HCT116 (cell line): Measurements from ENCODE around the gene PEX5. TPM values are rescaled to one million over a fixed set of nuclear protein-coding genes. Genes with fewer than 3 reads are reported as not detected.

ENCODE experiments used
- ATAC-seq: fragments of 200-7000 bp; cut with Tn5 transposase; 2 replicates; pipeline ENCODE4 v1.9.1; 2020; ENCODE audit warnings: mild to moderate bottlenecking, moderate library complexity
- BruUV-seq: library from RNA; stranded (reverse); fragments of 400-500 nt; replicated peaks from 2 replicates; lab custom pipeline; 2021; lab: Mats Ljungman, UMichigan
- CTCF ChIA-PET: fragments of 300-600 bp; sonication (Branson Sonifier 250); formaldehyde crosslinking; loops from one replicate; lab custom pipeline; 2021; ENCODE audit warnings: antibody characterized with exemption; lab: Charles Lee
- POLR2A ChIA-PET: fragments of 300-600, 350-600 bp; sonication (Branson Sonifier 250); formaldehyde crosslinking; loops from one replicate; lab custom pipeline; 2021; ENCODE audit warnings: antibody characterized with exemption; lab: Charles Lee
- RAD21 ChIA-PET, 2 experiments: fragments of 300-600 bp; sonication (Branson Sonifier 250); formaldehyde crosslinking; loops; one replicate each; lab custom pipeline; 2023; ENCODE audit warnings: low total read pairs in 2 of 2; ENCODE audit not compliant: uncharacterized antibody in 2 of 2, unreplicated experiment in 2 of 2, low non-redundant PET in 1 of 2; lab: Charles Lee
- DNase-seq: peaks from one replicate; pipeline ENCODE4 v3.0.0-alpha.2; 2010; ENCODE audit warnings: low read depth, low spot score
- H2AFZ ChIP-seq: fragments of 200-600 bp; shearing (Covaris generic), sonication (generic); 2 replicates; pipeline ENCODE4 v1.6.1; 2017; ENCODE audit warnings: low read depth, mixed run types, mixed read lengths, antibody characterized with exemption, low read length; ENCODE audit not compliant: poor library complexity, severe bottlenecking
- H3K27ac ChIP-seq: 2 replicates; pipeline ENCODE4 v1.5.1; 2012; ENCODE audit warnings: low read depth, low read length
- H3K27me3 ChIP-seq: fragments of 200-600 bp; sonication (generic); 2 replicates; pipeline ENCODE4 v1.6.1; 2016; ENCODE audit warnings: mixed run types, low read length, mixed read lengths; ENCODE audit not compliant: insufficient read depth
- H3K36me3 ChIP-seq, 2 experiments: fragments of 200-500 bp in 1 of 2; fragments of 200-600 bp in 1 of 2; sonication (Bioruptor generic) in 1 of 2; sonication (generic) in 1 of 2; 2 replicates each; pipeline versions ENCODE4 v1.5.1 to v1.6.1; 2014 to 2016; ENCODE audit warnings: low read length in 2 of 2, inconsistent platforms in 1 of 2, mixed read lengths in 1 of 2, mixed run types in 1 of 2; ENCODE audit not compliant: insufficient read depth in 2 of 2, control insufficient read depth in 1 of 2
- H3K4me1 ChIP-seq, 2 experiments: fragments of 200-600 bp in 1 of 2; sonication (generic) in 1 of 2; 2 replicates each; pipeline versions ENCODE4 v1.5.1 to v1.6.1; 2012 to 2017; ENCODE audit warnings: low read length in 2 of 2, inconsistent platforms in 1 of 2, mild to moderate bottlenecking in 1 of 2, mixed read lengths in 1 of 2, mixed run types in 1 of 2, moderate library complexity in 1 of 2; ENCODE audit not compliant: insufficient read depth in 2 of 2, control insufficient read depth in 1 of 2
- H3K4me2 ChIP-seq: fragments of 200-600 bp; sonication (generic); 2 replicates; pipeline ENCODE4 v1.6.1; 2017; ENCODE audit warnings: mixed run types, low read length, mixed read lengths
- H3K4me3 ChIP-seq, 2 experiments: fragments of 200-600 bp in 1 of 2; sonication (generic) in 1 of 2; replicated peaks in 1 of 2; 2 replicates each; pipeline ENCODE4 v1.5.1; 2011 to 2016; ENCODE audit warnings: low read length in 2 of 2, control low read depth in 1 of 2, low read depth in 1 of 2, mild to moderate bottlenecking in 1 of 2, mixed read lengths in 1 of 2, mixed run types in 1 of 2
- H3K79me2 ChIP-seq: fragments of 200-600 bp; sonication (generic); 2 replicates; pipeline ENCODE4 v1.6.1; 2017; ENCODE audit warnings: mild to moderate bottlenecking, mixed run types, low read length, moderate library complexity, mixed read lengths; ENCODE audit not compliant: insufficient read depth
- H3K9ac ChIP-seq: fragments of 200-600 bp; sonication (generic); 2 replicates; pipeline ENCODE4 v1.6.1; 2016; ENCODE audit warnings: low read length, mixed read lengths
- H3K9me2 ChIP-seq: fragments of 200-600 bp; sonication (generic), shearing (Covaris generic); 2 replicates; pipeline ENCODE4 v1.6.1; 2017; ENCODE audit warnings: mixed run types, mild to moderate bottlenecking, moderate library complexity; ENCODE audit not compliant: insufficient read depth
- H3K9me3 ChIP-seq, 2 experiments: fragments of 200-500 bp in 1 of 2; fragments of 200-600 bp in 1 of 2; sonication (Bioruptor generic) in 1 of 2; sonication (generic) in 1 of 2; 2 replicates each; pipeline ENCODE4 v1.6.1; 2014 to 2017; ENCODE audit warnings: low read length in 2 of 2, mixed read lengths in 2 of 2, inconsistent platforms in 1 of 2, low read depth in 1 of 2, mild to moderate bottlenecking in 1 of 2, mixed run types in 1 of 2, moderate library complexity in 1 of 2; ENCODE audit not compliant: control insufficient read depth in 1 of 2, insufficient read depth in 1 of 2
- H4K20me1 ChIP-seq: fragments of 200-600 bp; sonication (generic), shearing (Covaris generic); 2 replicates; pipeline ENCODE4 v1.6.1; 2017; ENCODE audit warnings: mixed run types, mild to moderate bottlenecking, moderate library complexity; ENCODE audit not compliant: insufficient read depth
- CEBPB ChIP-seq: IDR thresholded peaks from 2 replicates; pipeline ENCODE4 v1.6.1; 2012; ENCODE audit warnings: low read depth
- CTCF ChIP-seq, 3 experiments: fragments of 200-600 bp in 1 of 3; sonication (generic) in 1 of 3; IDR thresholded peaks in 2 of 3; conservative IDR thresholded peaks in 1 of 3; 2 replicates each; pipeline ENCODE4 v1.5.1; 2012 to 2017; ENCODE audit warnings: low read depth in 2 of 3, low read length in 2 of 3, antibody characterized with exemption in 1 of 3, borderline replicate concordance in 1 of 3, control low read depth in 1 of 3, mild to moderate bottlenecking in 1 of 3, mixed read lengths in 1 of 3, mixed run types in 1 of 3, moderate library complexity in 1 of 3; ENCODE audit not compliant: insufficient read depth in 1 of 3
- EGR1 ChIP-seq: IDR thresholded peaks from 2 replicates; pipeline ENCODE4 v1.6.1; 2012; ENCODE audit warnings: low read depth
- JUND ChIP-seq: IDR thresholded peaks from 2 replicates; pipeline ENCODE4 v1.6.1; 2012
- POLR2A ChIP-seq: IDR thresholded peaks from 2 replicates; pipeline ENCODE4 v1.7.0; 2011; ENCODE audit warnings: borderline replicate concordance; ENCODE audit not compliant: insufficient read depth, insufficient read length; ENCODE audit errors: extremely low read depth
- POLR2AphosphoS5 ChIP-seq: IDR thresholded peaks from 2 replicates; pipeline ENCODE4 v1.6.1; 2011; ENCODE audit warnings: mild to moderate bottlenecking, low read depth, low read length, moderate library complexity
- SIN3A ChIP-seq: IDR thresholded peaks from 2 replicates; pipeline ENCODE4 v1.6.1; 2012; ENCODE audit warnings: low read depth
- TCF7L2 ChIP-seq: IDR thresholded peaks from 2 replicates; pipeline ENCODE4 v1.7.0; 2011; ENCODE audit warnings: borderline replicate concordance, inconsistent platforms; ENCODE audit not compliant: insufficient read depth, insufficient read length; ENCODE audit errors: extremely low read depth
- ZNF274 ChIP-seq: fragments of 200-500 bp; sonication (Bioruptor generic); IDR thresholded peaks from 2 replicates; pipeline ENCODE4 v1.6.1; 2014; ENCODE audit warnings: mild to moderate bottlenecking, low read depth, low read length, inconsistent platforms
- intact Hi-C: fragments of 100-400 bp; cut with micrococcal nuclease; formaldehyde crosslinking; loops from 2 replicates; pipeline ENCODE4 v1.10.0; 2022
- total RNA-seq: library from RNA; stranded (reverse); gene quantifications from one replicate; pipeline ENCODE4 v1.2.1, GENCODE V29; 2021; ENCODE audit not compliant: unreplicated experiment
- TF ChIP-seq, protein P1 (sequence below): IDR thresholded peaks from 2 replicates; pipeline ENCODE4 v1.6.1; 2012
- TF ChIP-seq, protein P2 (sequence below): IDR thresholded peaks from 2 replicates; pipeline ENCODE4 v1.6.1; 2011; ENCODE audit warnings: mild to moderate bottlenecking, low read length, moderate library complexity; ENCODE audit not compliant: insufficient replicate concordance; ENCODE audit errors: extremely low read depth

The PEX5 gene
- total RNA-seq, 1 experiment from 2014 or later: 45.4 TPM

DNA sequence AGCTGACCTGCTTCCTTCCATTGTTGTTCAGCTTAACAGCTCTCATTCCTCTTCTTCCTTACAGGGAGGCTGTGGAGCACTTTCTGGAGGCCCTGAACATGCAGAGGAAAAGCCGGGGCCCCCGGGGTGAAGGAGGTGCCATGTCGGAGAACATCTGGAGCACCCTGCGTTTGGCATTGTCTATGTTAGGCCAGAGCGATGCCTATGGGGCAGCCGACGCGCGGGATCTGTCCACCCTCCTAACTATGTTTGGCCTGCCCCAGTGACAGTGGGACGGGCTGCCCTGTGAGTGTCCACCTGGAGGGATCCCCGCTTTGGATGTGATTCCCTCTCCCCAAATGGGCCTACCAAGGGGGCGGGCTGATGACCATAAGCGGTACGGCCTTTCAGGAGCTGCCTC, 20.5 kb downstream of the PEX5 start:
- Histone ChIP-seq H2AFZ (no peak overlapping the region), H3K4me2 (no peak overlapping the region), H3K9ac (no peak overlapping the region), H3K36me3 (peaks cover 41 to 55% of the 10 kb centered on the region in 2 experiments; a peak in 3 of 4 replicates), H4K20me1 (no peaks in the 10 kb centered on the region), H3K4me3 (no peak overlapping the region), H3K9me2 (no peaks in the 10 kb centered on the region), H3K79me2 (no peaks in the 10 kb centered on the region), H3K27ac (no peak overlapping the region), H3K4me1 (no peaks in the 10 kb centered on the region), H3K9me3 (no peaks in the 10 kb centered on the region), H3K27me3 (no peaks in the 10 kb centered on the region)
- CTCF ChIA-PET: interaction anchor here (1.4 kb wide), 1 partner anchor 21 kb away, joined by 3 read pairs; the partner anchor contains the start of gene PEX5
- ATAC-seq (no peak), DNase-seq (no peak)
- TF ChIP-seq POLR2AphosphoS5: no peak
- no peak for TF ChIP-seq SIN3A
- TF ChIP-seq TCF7L2: no peak
- no peak for TF ChIP-seq ZNF274
- BruUV-seq: no TSS peak
- RAD21 ChIA-PET: no interaction called here
- POLR2A ChIA-PET: no interaction called here
- intact Hi-C loops: no loop called here

DNA sequence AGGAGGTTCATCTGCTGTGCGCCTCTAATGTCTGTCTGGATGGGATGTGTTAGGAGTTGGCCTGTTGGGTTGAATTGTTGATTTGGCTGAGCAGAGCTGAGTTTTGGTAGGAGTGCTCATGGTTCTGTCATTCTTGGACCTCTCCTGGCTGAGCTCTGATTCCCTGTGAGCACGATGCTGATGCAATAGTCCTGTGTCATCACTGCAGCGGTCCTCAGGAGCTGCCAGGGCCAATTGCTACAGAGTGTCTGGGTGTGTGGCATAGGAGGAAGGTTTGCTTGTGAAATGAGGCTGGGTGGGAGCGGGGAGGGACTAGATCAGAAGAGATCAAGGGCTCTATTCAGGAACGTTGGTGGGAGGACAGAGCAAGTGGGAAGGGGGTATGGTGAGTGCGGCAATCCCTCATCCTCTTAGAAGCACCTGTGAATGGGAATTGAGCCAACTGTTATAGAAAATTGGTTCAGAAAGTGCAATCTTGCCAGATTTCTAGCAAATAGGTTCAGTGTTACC, 21.2 kb downstream of the PEX5 start:
- Histone ChIP-seq H3K27me3 (no peaks in the 10 kb centered on the region), H3K9me3 (no peaks in the 10 kb centered on the region), H3K9ac (no peak overlapping the region), H2AFZ (no peak overlapping the region), H4K20me1 (no peaks in the 10 kb centered on the region), H3K79me2 (no peaks in the 10 kb centered on the region), H3K36me3 (peaks cover 40 to 51% of the 10 kb centered on the region in 2 experiments; a peak in 3 of 4 replicates), H3K4me3 (no peak overlapping the region), H3K9me2 (no peaks in the 10 kb centered on the region), H3K27ac (no peak overlapping the region), H3K4me2 (no peak overlapping the region), H3K4me1 (no peaks in the 10 kb centered on the region)
- TSS peak; percentile 65 for BruUV-seq
- ATAC-seq: no peak
- POLR2A ChIA-PET: no interaction called here
- intact Hi-C loops: no loop called here
- TF ChIP-seq POLR2AphosphoS5 (no peak), CTCF (IDR thresholded peaks at IDR 0.05 in 2 of 3, conservative IDR thresholded peaks at IDR 0.05 in 1 of 3; ENCODE audit: borderline replicate concordance in 1 of 3, insufficient read depth in 1 of 3, low read depth in 2 of 3, low read length in 2 of 3) (no peak), EGR1 (no peak), POLR2A (no peak), SIN3A (no peak), CEBPB (no peak), JUND (no peak)
- TF ChIP-seq, protein P1, sequence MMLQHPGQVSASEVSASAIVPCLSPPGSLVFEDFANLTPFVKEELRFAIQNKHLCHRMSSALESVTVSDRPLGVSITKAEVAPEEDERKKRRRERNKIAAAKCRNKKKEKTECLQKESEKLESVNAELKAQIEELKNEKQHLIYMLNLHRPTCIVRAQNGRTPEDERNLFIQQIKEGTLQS: no peak
- TF ChIP-seq, protein P2, sequence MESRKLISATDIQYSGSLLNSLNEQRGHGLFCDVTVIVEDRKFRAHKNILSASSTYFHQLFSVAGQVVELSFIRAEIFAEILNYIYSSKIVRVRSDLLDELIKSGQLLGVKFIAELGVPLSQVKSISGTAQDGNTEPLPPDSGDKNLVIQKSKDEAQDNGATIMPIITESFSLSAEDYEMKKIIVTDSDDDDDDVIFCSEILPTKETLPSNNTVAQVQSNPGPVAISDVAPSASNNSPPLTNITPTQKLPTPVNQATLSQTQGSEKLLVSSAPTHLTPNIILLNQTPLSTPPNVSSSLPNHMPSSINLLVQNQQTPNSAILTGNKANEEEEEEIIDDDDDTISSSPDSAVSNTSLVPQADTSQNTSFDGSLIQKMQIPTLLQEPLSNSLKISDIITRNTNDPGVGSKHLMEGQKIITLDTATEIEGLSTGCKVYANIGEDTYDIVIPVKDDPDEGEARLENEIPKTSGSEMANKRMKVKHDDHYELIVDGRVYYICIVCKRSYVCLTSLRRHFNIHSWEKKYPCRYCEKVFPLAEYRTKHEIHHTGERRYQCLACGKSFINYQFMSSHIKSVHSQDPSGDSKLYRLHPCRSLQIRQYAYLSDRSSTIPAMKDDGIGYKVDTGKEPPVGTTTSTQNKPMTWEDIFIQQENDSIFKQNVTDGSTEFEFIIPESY: no peak
- RAD21 ChIA-PET: no interaction called here
- CTCF ChIA-PET: interaction anchor here (1.4 kb wide), 1 partner anchor 22 kb away, joined by 3 read pairs; the partner anchor contains the start of gene PEX5
- DNase-seq: no peak
